Osteocyte (in vitro differentiated cells): ENCODE results near the gene CTTNBP2NL. TPM values are rescaled to one million over a fixed set of nuclear protein-coding genes. Genes with fewer than 3 reads are reported as not detected.

Source experiments
- DNase-seq: peaks from one replicate; pipeline ENCODE4 v3.0.0; 2021; ENCODE audit warnings: mixed read lengths; ENCODE audit not compliant: unreplicated experiment; ENCODE audit errors: extremely low spot score
- H3K27ac Mint-ChIP-seq: one replicate; pipeline ENCODE4 v1.8.0; 2021; ENCODE audit warnings: mild to moderate bottlenecking, mixed read lengths; ENCODE audit not compliant: unreplicated experiment
- H3K27me3 Mint-ChIP-seq: one replicate; pipeline ENCODE4 v1.8.0; 2021; ENCODE audit warnings: mixed read lengths; ENCODE audit not compliant: unreplicated experiment
- H3K36me3 Mint-ChIP-seq: one replicate; pipeline ENCODE4 v1.8.0; 2021; ENCODE audit warnings: mixed read lengths; ENCODE audit not compliant: unreplicated experiment
- H3K4me1 Mint-ChIP-seq: one replicate; pipeline ENCODE4 v1.8.0; 2021; ENCODE audit warnings: mixed read lengths; ENCODE audit not compliant: unreplicated experiment
- H3K4me3 Mint-ChIP-seq: one replicate; pipeline ENCODE4 v1.8.0; 2021; ENCODE audit warnings: mild to moderate bottlenecking, moderate library complexity, mixed read lengths; ENCODE audit not compliant: unreplicated experiment
- H3K9me3 Mint-ChIP-seq: one replicate; pipeline ENCODE4 v1.8.0; 2021; ENCODE audit warnings: mixed read lengths; ENCODE audit not compliant: unreplicated experiment
- total RNA-seq: library from RNA; stranded (reverse); gene quantifications from 2 replicates; pipeline ENCODE4 v1.2.1, GENCODE V29; 2021
- TF ChIP-seq, protein P1 (sequence below): fragments of 200-600 bp; sonication (generic); IDR thresholded peaks from 2 replicates; pipeline ENCODE4 v1.5.0; 2021; ENCODE audit warnings: antibody characterized with exemption, mild to moderate bottlenecking, moderate library complexity

The CTTNBP2NL gene
- total RNA-seq, 1 donor from 2014 or later, result 50.6 TPM

DNA sequence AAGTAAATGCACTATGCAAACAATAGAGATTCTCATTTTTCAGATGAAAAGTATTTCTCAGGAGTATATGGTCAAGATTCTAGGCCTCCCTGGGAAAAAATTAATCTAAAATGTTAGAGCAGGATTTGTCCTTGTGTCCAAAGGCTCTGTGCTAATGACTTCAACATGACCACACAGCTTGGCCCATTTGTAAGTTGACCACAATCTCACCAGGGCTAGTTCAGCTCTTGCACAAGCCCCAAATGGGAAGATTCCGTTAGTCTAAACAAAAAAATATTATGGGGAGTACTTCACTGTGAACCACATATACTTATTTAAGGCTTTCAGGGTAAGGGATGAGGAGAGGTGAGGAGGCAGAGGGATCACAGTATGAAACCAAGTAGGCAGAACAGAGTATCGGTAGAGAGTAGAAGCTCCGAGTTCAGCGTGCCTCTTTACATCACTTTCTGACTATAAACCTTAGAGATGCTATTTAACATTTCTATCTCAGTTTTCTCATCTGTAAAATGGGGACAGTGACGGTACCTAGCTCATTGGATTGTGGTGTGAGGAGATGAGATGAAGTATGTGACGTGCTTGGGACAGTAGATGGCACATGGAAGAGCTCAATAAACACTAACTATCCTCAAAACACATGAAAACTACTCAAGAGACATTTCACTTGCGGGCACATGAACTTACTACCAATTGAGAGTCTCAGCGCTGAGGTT lies 37.8 kb upstream of the CTTNBP2NL start:
- TF ChIP-seq, protein P1, sequence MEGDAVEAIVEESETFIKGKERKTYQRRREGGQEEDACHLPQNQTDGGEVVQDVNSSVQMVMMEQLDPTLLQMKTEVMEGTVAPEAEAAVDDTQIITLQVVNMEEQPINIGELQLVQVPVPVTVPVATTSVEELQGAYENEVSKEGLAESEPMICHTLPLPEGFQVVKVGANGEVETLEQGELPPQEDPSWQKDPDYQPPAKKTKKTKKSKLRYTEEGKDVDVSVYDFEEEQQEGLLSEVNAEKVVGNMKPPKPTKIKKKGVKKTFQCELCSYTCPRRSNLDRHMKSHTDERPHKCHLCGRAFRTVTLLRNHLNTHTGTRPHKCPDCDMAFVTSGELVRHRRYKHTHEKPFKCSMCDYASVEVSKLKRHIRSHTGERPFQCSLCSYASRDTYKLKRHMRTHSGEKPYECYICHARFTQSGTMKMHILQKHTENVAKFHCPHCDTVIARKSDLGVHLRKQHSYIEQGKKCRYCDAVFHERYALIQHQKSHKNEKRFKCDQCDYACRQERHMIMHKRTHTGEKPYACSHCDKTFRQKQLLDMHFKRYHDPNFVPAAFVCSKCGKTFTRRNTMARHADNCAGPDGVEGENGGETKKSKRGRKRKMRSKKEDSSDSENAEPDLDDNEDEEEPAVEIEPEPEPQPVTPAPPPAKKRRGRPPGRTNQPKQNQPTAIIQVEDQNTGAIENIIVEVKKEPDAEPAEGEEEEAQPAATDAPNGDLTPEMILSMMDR, result no peak
- no peak overlapping the region for H3K27ac Mint-ChIP-seq
- DNase-seq, result no peak

DNA sequence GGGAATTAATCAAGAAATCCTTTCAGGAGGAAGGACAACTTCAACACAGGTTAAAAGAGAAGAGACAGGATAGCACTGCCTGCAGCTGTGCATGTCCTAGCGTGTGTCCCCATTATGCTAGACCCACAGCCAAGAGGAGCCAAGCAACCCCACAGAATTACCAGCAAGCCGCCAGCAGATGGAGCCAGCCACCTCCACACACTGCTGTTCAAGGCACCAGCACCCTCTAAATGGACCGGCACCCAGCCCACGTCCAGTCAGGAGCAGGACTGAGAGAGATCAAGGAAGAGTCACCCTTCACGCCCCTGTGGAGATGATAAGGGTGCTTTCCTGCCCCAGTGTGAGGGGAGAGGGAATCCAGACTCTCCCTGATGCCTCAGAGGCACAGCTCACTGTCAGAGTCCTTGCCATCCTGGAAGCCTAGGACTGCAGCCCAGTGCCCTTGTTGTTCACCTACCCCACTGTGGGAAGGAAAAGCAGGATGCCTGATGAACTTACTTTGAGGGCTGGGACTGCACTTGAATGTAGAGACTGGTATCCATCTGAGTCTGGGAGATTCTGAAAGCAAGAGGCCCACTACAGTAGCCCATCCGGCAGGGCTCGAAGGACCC lies 37.1 kb upstream of the CTTNBP2NL start:
- no peak overlapping the region for H3K27ac Mint-ChIP-seq
- H3K9me3 Mint-ChIP-seq, result no peaks in the 10 kb centered on the region
- DNase-seq, result no peak
- H3K4me1 Mint-ChIP-seq, result peaks cover 11% of the 10 kb centered on the region
- H3K27me3 Mint-ChIP-seq, result peaks cover 57% of the 10 kb centered on the region
- no peaks in the 10 kb centered on the region for H3K36me3 Mint-ChIP-seq
- no peak overlapping the region for H3K4me3 Mint-ChIP-seq
- TF ChIP-seq, protein P1, result peak; percentile 79

More for the DNA sequence above, 37.8 kb upstream of the CTTNBP2NL start:
- no peak overlapping the region for H3K4me3 Mint-ChIP-seq
- no peaks in the 10 kb centered on the region for H3K36me3 Mint-ChIP-seq
- peaks cover 11% of the 10 kb centered on the region for H3K4me1 Mint-ChIP-seq
- no peaks in the 10 kb centered on the region for H3K9me3 Mint-ChIP-seq
- peaks cover 53% of the 10 kb centered on the region for H3K27me3 Mint-ChIP-seq

DNA sequence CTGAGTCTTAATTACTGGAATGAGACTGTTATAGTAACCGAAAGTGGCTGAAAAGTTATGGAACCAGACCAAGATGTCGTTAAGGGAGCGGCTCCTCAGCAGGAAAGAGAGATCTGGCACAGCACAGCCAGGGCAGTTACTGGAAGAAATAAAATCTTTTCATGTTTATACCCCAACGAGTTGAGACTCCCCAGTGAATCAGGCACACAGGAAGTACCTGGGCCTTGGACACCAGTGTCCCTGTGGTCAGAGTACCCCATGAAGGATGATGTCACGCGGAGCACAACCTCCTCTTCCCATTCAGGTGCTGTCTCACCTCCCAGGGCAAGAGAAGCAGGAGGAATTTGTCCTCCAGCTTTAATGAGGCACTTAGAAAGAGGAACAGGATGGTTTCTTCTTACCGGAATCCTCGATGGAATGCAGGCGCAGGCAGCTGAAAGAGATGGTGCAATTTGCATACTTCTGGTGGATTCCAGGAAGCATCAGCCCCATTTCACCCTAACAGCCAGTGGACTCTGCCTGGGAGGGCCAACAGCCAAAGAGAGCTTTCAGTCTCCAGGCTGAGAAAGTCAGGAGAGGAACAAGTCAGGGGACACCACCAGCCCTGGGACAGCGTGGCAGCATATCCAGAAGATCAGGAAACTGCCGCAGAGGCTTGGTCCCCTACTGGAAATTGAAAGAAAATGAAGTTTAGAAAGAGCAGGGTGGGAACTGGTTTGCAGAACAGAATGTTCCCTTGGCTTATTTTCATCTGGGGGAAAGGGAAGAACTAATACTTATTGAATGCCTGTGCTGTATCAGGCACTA lies 35.9 kb upstream of the CTTNBP2NL start:
- Mint-ChIP-seq H3K9me3 (no peaks in the 10 kb centered on the region), H3K36me3 (no peaks in the 10 kb centered on the region), H3K4me1 (peaks cover 11% of the 10 kb centered on the region), H3K27me3 (peaks cover 57% of the 10 kb centered on the region), H3K4me3 (peak overlapping the region; percentile 22), H3K27ac (peak overlapping the region; percentile 20)
- TF ChIP-seq, protein P1, result no peak
- no peak for DNase-seq

DNA sequence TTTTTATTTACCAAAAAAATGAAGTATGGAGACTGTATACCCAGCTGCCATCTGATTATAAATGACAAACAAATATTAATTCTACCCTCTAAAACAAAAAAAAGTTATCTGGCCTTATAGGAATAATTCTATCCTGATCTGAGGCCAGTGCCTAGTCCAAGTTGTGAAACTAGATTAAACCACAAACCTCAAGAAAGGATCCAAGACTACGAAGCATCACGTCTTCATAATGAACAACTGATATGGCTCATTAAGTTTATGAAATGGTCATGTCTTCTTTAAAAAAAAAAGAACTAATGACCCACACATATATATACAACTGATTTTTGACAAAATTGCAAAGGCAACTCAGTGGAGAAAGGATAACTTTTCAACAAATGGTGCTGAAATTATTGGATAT lies 32.4 kb upstream of the CTTNBP2NL start:
- Mint-ChIP-seq H3K9me3 (no peaks in the 10 kb centered on the region), H3K36me3 (no peaks in the 10 kb centered on the region), H3K4me3 (no peak overlapping the region), H3K27me3 (peaks cover 57% of the 10 kb centered on the region), H3K27ac (no peak overlapping the region), H3K4me1 (peaks cover 11% of the 10 kb centered on the region)
- no peak for DNase-seq
- TF ChIP-seq, protein P1, result no peak

DNA sequence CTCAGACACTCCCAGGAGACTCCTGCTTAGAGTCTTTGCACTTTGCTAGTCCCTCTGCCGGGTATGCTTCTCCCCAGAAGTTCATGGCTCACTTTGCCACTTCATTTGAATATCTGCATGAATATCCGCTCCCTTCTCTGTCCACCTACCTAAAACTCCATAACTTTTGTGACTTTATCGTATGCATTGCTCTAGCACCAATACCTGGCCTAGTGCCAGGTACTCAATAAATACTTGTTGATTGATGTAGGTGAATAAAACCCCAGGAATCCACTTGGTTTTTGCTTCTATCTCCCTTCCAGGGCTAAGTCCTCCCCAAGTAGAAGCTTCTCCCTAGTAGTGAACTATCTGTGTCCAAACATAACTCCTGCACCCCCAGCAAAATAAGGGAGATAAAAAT lies 27.8 kb upstream of the CTTNBP2NL start:
- TF ChIP-seq, protein P1, result no peak
- peaks cover 1% of the 10 kb centered on the region for H3K4me1 Mint-ChIP-seq
- H3K36me3 Mint-ChIP-seq, result no peaks in the 10 kb centered on the region
- no peak for DNase-seq
- H3K27me3 Mint-ChIP-seq, result peaks cover 59% of the 10 kb centered on the region
- no peak overlapping the region for H3K27ac Mint-ChIP-seq
- H3K9me3 Mint-ChIP-seq, result no peaks in the 10 kb centered on the region
- H3K4me3 Mint-ChIP-seq, result no peak overlapping the region
